Suprapubic skin (tissue), 4 donors: ENCODE data around the gene TAF5L. TPM values are rescaled to one million over a fixed set of nuclear protein-coding genes. Genes with fewer than 3 reads are reported as not detected.

Experiments
- DNase-seq, 2 donors: peaks; one replicate each; pipeline ENCODE4 v3.0.0-alpha.2; 2019; ENCODE audit warnings: low spot score in 2 of 2
- H3K27ac ChIP-seq: fragments of 200-600 bp; sonication (generic); one replicate; pipeline ENCODE4 v1.5.1; 2019
- H3K27me3 ChIP-seq: fragments of 200-600 bp; sonication (generic); one replicate; pipeline ENCODE4 v1.5.1; 2019
- H3K36me3 ChIP-seq: fragments of 200-600 bp; sonication (generic); one replicate; pipeline ENCODE4 v1.5.1; 2019
- H3K4me1 ChIP-seq: fragments of 200-600 bp; sonication (generic); one replicate; pipeline ENCODE4 v1.5.1; 2019
- H3K4me3 ChIP-seq: fragments of 200-600 bp; sonication (generic); one replicate; pipeline ENCODE4 v1.5.1; 2019; ENCODE audit warnings: mild to moderate bottlenecking
- H3K9me3 ChIP-seq: fragments of 200-600 bp; sonication (generic); one replicate; pipeline ENCODE4 v1.5.1; 2019
- CTCF ChIP-seq, 2 donors: fragments of 200-600 bp in 1 of 2; fragments of 450-650 bp in 1 of 2; sonication (generic) in 1 of 2; IDR thresholded peaks; one replicate each; pipeline ENCODE4 v1.5.1; 2016 to 2019; ENCODE audit warnings: antibody characterized with exemption in 2 of 2, mild to moderate bottlenecking in 1 of 2, moderate library complexity in 1 of 2
- EP300 ChIP-seq: sonication (generic); formaldehyde crosslinking; IDR thresholded peaks from one replicate; pipeline ENCODE4 v1.6.1; 2017; ENCODE audit warnings: antibody characterized with exemption
- POLR2A ChIP-seq, 2 donors: fragments of 450-650 bp; IDR thresholded peaks; one replicate each; pipeline ENCODE4 v1.6.1; 2017; ENCODE audit warnings: antibody characterized with exemption in 2 of 2, mild to moderate bottlenecking in 2 of 2, moderate library complexity in 2 of 2
- POLR2AphosphoS5 ChIP-seq, 3 donors: sonication (generic); formaldehyde crosslinking; IDR thresholded peaks; one replicate each; pipeline ENCODE4 v1.6.1; 2017; ENCODE audit warnings: antibody characterized with exemption in 3 of 3
- WGBS: methylation state at CpG from one replicate; pipeline ENCODE4 v1.1.5; 2018; 5-methylcytosine and 5-hydroxymethylcytosine counted together
- total RNA-seq, 4 donors: library from RNA; depleted of rRNA; stranded (reverse); fragments of >200 nt; gene quantifications; one replicate each; pipeline ENCODE4 v1.1.0, GENCODE V29; 2016

Gene TAF5L
- total RNA-seq, 4 donors from 2014 or later = 10.5 to 16.8 (median 15.8) TPM

GRCh38 chr1:229578168-229579058 lies 47.5 kb downstream of the TAF5L start:
- WGBS = 70% methylated on average over 14 of the region's 14 CpGs
- TF ChIP-seq POLR2A (IDR thresholded peaks at IDR 0.05) (no peak), EP300 (no peak), CTCF (IDR thresholded peaks at IDR 0.05) (no peak), POLR2AphosphoS5 (IDR thresholded peaks at IDR 0.05) (no peak)
- Histone ChIP-seq H3K4me3 (no peak overlapping the region), H3K27me3 (no peaks in the 10 kb centered on the region), H3K27ac (peak overlapping the region; percentile 42), H3K9me3 (no peaks in the 10 kb centered on the region), H3K36me3 (no peaks in the 10 kb centered on the region), H3K4me1 (peaks cover 16% of the 10 kb centered on the region)
- no peak for DNase-seq

- Histone ChIP-seq H3K9me3 (no peaks in the 10 kb centered on the region), H3K4me1 (peaks cover 12% of the 10 kb centered on the region), H3K4me3 (no peak overlapping the region), H3K27me3 (no peaks in the 10 kb centered on the region), H3K36me3 (no peaks in the 10 kb centered on the region), H3K27ac (no peak overlapping the region)
- WGBS = 93% methylated on average over 6 of the region's 6 CpGs
- TF ChIP-seq CTCF (IDR thresholded peaks at IDR 0.05) = no peak
- DNase-seq = no peak
These were observed 51.1 kb downstream of the TAF5L start for GRCh38 chr1:229574679-229575442.

GRCh38 chr1:229572286-229572685 lies 53.6 kb downstream of the TAF5L start:
- no peaks in the 10 kb centered on the region for H3K36me3 ChIP-seq
- no peak overlapping the region for H3K27ac ChIP-seq
- no peak for DNase-seq
- H3K27me3 ChIP-seq = no peaks in the 10 kb centered on the region
- TF ChIP-seq POLR2AphosphoS5 (IDR thresholded peaks at IDR 0.05) (no peak), EP300 (no peak), CTCF (IDR thresholded peaks at IDR 0.05) (no peak), POLR2A (IDR thresholded peaks at IDR 0.05) (no peak)
- WGBS = 78% methylated on average over 2 of the region's 2 CpGs
- H3K9me3 ChIP-seq = no peaks in the 10 kb centered on the region
- no peak overlapping the region for H3K4me3 ChIP-seq
- no peaks in the 10 kb centered on the region for H3K4me1 ChIP-seq

GRCh38 chr1:229570891-229571516 lies 54.9 kb downstream of the TAF5L start:
- Histone ChIP-seq H3K27ac (no peak overlapping the region), H3K9me3 (no peaks in the 10 kb centered on the region), H3K27me3 (no peaks in the 10 kb centered on the region), H3K4me3 (no peak overlapping the region), H3K36me3 (no peaks in the 10 kb centered on the region), H3K4me1 (no peaks in the 10 kb centered on the region)
- TF ChIP-seq POLR2A (IDR thresholded peaks at IDR 0.05) (no peak), CTCF (IDR thresholded peaks at IDR 0.05) (no peak), EP300 (no peak)
- WGBS = 33% methylated on average over 2 of the region's 2 CpGs
- DNase-seq = no peak

GRCh38 chr1:229570305-229570704 lies 55.6 kb downstream of the TAF5L start:
- no peaks in the 10 kb centered on the region for H3K36me3 ChIP-seq
- DNase-seq = no peak
- H3K9me3 ChIP-seq = no peaks in the 10 kb centered on the region
- 71% methylated on average over 20 of the region's 20 CpGs for WGBS
- no peak overlapping the region for H3K4me3 ChIP-seq
- TF ChIP-seq CTCF (IDR thresholded peaks at IDR 0.05) (no peak), POLR2AphosphoS5 (IDR thresholded peaks at IDR 0.05) (no peak), POLR2A (IDR thresholded peaks at IDR 0.05) (no peak), EP300 (no peak)
- H3K27me3 ChIP-seq = no peaks in the 10 kb centered on the region
- H3K4me1 ChIP-seq = no peaks in the 10 kb centered on the region
- H3K27ac ChIP-seq = no peak overlapping the region
